ENCODE data around the gene DNAJC5.

- TF ChIP-seq POLR2A (IDR thresholded peaks at IDR 0.05) (no peak), CTCF (IDR thresholded peaks at IDR 0.05) (no peak)
Observed at GRCh38 chr20:63935447-63935846, 40.5 kb downstream of the DNAJC5 start.

All from body of pancreas (tissue), 4 donors.